HG03520 (cell line): ENCODE data around the gene OR4E2.
"Not testable (repeated sequence)": the region's sequence is repeated elsewhere in the genome, so short reads cannot be mapped to it uniquely, and the experiment has no call there.

Experiments used
- ATAC-seq: cut with Tn5 transposase; IDR thresholded peaks from one replicate; pipeline ENCODE4 v1.9.1; 2021; ENCODE audit warnings: mild to moderate bottlenecking, moderate library complexity; ENCODE audit not compliant: unreplicated experiment

OR4E2 gene

DNA sequence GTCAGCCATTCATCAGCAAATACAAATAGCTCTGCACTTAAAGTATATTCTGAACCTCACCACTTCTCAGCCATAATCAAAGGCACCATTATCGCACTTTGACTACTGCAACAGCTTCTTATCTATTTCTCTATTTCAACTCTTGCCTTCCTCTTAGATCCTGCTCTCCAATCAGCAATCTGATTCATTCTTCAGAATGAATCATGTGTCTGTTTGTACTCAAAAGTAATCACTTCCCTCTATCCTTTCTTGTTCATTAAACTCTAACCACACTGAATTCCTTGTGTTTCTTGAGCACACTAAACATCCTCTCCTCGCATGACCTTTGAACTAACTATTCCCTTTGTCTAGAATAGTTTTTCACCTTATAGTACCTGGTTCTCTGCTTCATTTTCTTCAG, 32.8 kb downstream of the OR4E2 start:
- no peak for ATAC-seq

DNA sequence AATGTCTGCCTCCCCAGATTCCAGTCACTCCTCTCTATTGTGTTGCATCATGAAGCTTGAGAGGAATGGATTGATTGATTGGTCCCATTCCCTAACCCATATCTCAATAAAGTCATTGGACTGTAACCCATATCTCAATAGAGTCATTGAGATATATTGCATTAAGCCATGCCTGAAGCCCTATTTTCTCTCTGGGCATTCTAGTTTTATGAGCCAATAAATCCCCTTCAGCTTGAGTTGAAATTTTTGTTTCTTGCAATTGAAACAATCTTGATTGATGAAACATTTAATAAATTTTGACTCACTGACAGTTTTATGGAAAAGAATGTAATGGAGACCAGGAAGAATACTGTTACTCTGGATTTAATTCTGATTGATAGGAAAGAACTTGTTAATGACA, 40.8 kb downstream of the OR4E2 start:
- ATAC-seq = no peak

DNA sequence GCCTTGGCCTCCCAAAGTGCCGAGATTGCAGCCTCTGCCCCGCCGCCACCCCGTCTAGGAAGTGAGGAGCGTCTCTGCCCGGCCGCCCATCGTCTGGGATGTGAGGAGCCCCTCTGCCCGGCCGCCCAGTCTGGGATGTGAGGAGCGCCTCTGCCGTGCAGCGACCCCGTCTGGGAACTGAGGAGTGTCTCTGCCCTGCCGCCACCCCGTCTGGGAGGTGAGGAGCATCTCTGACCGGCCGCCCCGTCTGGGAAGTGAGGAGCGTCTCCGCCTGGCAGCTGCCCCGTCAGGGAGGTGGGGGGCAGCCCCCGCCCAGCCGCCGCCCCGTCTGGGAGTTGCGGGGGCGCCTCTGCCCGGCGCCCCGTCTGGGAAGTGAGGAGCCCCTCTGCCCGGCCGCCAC, 44.0 kb downstream of the OR4E2 start:
- ATAC-seq = not testable (repeated sequence)

DNA sequence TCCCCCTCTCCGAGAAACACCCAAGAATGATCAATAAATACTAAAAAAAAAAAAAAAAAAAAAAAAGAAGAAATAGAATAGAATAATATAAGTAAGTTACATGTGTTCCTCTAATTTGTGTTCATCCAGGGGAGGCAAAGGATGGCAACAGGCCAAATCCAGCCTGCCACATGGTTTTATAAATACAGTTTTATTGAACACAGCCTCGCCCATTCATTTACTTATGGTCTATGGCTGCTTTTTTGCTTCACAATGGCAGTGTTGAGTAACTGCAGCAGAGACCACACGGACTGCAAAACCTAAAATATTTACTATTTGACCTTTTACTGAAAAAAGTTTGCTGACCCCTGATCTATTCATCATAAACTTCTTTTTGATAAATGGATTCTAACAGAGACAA, 44.9 kb downstream of the OR4E2 start:
- ATAC-seq = not testable (repeated sequence)

DNA sequence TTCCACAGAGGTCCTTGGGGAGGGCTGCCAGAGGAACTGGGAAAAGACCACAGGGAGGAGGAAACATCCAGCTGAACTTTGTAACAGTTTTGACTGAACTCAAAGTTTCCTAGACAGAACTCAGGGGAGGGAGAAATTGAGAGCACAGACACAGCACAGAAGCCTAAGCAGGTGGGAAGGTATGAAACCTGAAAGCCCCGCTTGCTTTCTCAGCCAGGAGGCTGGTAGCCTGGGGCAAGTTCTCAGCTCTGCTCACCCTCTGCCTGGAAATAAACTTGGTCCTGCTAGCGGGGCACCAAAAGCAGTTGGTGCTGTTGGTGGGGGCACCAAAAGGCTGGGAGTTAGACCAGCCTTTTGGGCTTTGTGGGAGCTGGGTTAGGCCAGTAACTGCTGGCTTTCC, 45.9 kb downstream of the OR4E2 start:
- ATAC-seq = no peak

DNA sequence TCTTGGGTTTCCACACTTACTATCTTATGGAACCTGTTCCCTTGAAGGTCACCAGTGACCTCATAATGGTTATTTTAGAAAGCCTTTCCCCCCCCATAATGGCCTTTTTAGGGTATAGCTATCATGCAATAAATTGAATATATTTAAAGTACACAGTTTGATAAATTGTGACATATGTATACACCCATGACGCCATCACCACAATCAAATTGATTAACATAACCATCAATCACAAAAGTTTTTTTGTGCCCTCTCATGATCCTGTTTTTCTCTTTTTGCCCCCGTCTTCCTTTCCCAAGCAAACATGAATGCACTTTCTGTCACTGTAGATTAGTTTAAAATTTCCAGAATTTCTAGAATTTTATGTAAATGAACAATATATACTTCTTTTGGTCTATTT, 48.7 kb downstream of the OR4E2 start:
- no peak for ATAC-seq

DNA sequence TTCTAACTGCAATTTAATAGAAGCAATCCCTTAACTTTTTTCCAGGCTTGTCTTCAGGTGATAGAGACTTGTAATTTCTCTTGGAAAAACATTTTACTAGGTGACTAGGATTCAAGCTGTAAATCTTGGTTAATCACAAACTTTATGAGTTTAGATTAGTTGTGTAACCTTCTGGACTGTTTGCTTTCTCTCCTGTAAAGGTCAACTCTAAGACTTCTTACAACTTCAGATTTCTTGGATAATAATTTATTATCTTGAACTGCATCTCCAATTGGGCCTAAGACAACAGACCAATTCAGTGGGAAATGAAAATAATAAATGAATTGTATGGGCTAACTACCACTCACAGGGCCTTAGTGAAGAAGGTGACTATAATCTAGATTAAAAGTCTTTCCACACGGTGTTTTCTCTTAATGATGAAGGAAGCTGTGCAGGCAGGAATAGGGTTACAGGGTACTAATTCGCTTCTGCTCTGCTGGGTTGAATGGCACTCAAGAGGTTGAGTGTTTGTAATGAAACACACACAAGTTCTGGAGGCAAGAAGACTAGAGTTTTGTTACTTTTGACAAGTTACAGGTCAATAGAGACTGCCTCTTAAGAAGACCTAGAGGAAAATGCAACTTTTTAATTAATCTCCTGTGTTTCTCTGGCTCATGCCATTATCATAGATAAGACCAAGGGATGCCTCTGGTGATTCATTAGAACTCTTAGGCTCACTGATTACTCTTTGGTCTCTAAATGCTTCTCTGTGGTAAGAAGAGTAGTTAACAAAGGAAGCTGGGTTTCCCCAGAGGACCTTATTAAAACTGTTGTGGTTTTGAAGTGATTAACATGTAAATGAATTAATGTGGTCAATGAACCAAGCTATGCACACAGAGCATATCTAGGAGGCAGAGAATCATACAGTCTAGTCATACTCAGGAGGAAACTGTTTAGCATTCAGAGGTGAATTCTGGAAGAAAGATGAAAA, 50.0 kb downstream of the OR4E2 start:
- ATAC-seq = no peak

DNA sequence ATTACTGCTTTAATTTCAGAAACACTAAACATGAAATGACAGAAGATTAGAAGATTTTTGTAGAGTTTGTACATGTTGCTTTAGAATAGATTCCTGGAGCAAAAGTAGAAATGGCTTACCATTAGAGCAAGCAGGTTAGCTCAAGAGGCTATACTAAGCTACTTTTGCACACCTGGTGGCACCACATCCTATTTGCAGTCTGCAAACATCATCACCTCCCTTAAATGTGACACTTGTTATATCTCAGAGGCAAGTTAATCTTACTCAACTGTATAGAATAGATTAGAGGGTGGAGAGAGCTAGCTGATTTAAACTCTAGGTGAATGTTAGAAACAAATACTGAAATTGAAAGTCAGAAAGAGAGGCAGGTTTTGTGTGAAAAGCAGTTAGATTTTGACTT, 50.7 kb downstream of the OR4E2 start:
- ATAC-seq = no peak

DNA sequence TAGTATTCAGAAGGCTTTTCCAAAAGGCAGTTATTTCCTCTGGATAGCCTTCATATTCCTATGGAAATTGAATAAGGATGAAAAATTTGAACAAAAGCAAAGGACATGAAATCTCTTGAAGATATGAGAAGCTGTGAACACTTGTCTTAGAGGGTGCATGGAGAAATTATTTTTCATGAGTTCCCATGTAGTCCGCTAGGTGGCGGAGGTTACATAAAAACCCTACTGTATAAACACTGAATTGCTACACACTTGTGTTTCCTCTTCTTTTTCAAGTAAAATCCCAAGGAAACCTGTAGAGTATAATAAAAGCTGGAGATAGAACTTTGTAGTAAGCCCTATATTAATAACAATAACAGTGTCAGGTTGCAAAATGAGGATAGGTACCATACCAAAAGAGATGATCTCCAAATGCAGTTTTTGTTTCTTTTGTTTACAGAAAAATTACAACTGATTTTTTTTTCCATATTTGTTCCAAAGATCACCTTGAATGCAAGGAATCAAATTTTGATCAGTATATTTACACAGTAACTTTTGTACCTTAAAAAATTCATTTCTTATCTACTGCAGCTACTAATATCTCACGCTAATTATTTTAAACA, 57.8 kb downstream of the OR4E2 start:
- peak; percentile 46 for ATAC-seq

DNA sequence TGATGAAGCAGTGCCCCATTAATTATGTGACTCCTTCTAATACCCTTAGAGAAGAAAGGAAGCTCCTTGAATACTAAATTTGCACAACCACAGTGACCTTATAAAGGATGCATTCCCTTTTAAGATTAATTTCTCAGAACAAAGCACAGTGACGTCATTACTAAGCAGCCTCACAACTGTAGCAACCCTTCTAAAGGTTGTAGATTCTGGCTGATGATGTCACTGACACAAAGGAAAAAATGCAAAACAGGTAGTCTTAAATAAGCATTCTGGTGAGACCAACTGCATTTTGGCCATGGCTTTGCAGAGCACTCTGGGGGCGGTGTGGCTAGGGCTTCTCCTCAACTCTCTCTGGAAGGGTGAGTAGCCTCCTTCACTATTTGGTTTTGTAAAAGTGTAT, 58.4 kb downstream of the OR4E2 start:
- no peak for ATAC-seq

DNA sequence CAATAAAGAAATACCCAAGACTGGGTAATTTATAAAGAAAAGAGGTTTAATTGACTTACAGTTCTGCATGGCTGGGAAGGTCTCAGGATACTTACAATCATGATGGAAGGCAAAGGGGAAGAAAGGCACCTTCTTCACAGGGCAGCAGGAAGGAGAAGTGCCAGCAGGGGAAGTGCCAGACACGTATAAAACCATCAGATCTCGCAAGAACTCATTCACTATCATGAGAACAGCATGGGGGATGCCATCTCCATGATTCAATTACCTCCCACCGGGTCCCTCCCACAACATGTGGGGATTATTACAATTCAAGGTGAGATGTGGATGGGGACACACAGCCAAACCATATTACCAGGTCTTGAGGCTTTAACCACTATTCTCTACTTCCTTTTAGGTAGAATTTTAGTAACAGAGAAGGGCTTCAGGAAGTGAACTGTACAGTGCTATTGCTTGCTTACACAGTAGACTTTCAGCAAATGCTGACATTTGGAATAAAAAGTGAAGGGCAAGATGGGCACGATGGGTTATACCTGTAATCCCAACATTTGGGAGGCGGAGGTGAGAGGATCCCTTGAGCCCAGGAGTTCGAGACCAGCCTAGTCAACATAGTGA, 60.8 kb downstream of the OR4E2 start:
- ATAC-seq = no peak
